EL (cell line): ENCODE measurements around the gene CHST9.
"Not testable (repeated sequence)": the region's sequence is repeated elsewhere in the genome, so short reads cannot be mapped to it uniquely, and the experiment has no call there.

Experiments
- DNase-seq: peaks from one replicate; pipeline ENCODE4 v3.0.0-alpha.2; 2016

CHST9 gene, protein sequence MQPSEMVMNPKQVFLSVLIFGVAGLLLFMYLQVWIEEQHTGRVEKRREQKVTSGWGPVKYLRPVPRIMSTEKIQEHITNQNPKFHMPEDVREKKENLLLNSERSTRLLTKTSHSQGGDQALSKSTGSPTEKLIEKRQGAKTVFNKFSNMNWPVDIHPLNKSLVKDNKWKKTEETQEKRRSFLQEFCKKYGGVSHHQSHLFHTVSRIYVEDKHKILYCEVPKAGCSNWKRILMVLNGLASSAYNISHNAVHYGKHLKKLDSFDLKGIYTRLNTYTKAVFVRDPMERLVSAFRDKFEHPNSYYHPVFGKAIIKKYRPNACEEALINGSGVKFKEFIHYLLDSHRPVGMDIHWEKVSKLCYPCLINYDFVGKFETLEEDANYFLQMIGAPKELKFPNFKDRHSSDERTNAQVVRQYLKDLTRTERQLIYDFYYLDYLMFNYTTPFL

DNA sequence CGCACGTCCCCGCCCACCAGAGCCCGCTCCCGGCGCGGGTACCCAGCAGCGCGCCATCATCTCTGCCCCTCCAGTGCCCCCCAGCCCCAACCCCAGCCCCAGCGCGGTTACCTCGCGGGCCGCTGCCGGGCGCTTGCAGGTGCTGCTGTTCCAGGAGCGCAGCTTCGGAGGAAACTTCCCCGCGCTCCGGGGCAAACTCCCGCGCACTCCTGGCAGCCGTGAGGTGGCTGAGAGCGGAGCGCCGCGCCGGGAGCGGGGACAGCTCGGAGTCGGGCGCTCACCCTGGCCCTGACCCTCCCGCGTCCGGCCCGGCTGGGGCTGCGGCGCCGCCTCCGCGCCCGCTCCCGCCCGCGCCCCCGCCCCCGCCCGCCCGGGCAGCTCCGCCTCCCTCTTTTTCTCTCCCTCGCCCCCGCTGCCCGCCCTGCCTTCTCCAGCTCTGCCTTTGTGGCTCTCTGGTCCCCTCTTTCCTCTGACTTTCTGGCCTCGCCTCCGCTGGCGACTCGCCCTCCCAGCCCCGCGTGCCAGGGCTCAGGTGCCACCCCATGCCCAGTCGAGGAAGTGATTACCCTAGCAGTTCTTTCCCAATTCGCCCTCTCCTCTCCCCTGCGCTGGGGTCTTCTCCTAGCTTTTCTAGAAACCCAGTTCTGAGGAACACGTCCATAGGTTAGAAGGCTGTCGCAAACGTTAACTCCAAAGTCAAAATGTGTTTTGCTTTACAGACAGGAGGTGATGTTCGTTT lies at the start of gene CHST9:
Gene CHST9 (minus strand): TSS at position 284 of the 739 bp plus-strand sequence. CDS start 42,499 bp downstream, outside the sequence.
- DNase-seq, result no peak

DNA sequence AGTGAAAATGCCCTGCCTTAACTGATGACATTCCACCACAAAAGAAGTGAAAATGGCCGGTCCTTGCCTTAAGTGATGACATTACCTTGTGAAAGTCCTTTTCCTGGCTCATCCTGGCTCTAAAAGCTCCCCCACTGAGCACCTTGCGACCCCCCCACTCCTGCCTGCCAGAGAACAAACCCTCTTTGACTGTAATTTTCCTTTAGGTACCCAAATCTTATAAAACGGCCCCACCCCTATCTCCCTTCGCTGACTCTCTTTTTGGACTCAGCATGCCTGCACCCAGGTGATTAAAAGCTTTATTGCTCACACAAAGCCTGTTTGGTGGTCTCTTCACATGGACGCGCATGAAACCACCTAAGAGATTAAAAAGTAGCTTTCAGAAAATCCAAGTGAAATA lies 47.2 kb upstream of the CHST9 start:
- not testable (repeated sequence) for DNase-seq

DNA sequence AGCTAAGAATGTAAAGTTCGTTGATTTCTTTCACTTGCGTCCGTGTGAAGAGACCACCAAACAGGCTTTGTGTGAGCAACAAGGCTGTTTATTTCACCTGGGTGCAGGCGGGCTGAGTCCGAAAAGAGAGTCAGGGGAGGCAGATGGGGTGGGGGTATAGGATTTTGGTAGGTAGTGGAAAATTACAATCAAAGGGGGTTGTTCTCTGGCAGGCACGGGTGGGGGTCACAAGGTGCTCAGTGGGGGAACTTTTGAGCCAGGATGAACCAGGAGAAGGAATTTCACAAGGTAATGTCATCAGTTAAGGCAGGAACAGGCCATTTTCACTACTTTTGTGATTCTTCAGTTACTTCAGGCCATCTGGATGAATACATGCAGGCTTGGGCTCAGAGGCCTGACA lies 46.6 kb upstream of the CHST9 start:
- DNase-seq, result not testable (repeated sequence)

DNA sequence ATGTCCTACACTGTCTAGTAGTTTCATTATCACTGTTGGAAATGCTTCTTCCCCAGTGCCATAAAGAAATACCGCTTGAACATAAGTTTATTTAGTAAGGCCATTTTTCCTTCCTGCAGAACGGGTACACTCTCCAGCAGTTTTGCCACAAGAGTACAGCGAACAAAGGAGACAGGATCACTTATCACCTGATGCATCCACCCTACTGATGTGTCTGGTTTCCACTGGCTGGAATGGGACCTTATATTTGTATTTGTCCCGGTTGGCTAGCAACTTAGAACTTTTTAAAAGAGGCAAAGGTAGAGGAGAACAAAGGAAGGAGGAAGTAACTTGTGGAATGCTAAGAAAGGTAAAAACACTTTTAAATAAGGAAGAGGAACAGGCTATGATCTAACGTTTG lies 46.1 kb upstream of the CHST9 start:
- not testable (repeated sequence) for DNase-seq

DNA sequence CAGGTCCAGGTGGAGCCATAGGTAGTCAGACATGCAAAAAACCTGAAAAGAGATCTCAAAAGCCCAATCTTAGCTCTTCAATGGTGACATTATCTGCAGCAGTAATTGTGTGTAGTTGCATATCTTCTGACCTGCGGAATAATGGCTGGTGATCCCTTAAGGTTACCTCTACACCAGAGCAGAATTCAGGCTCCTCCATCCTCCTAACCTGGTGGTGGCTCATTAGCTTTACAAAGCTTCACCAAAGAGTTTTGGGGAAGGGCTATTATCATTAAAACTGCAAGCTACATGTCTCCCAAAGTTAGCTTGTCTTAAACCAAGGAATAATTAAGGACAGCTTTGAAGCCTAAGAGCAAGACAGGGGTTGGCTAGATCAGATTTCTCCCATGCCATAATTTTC lies 42.6 kb upstream of the CHST9 start:
- DNase-seq, result no peak

DNA sequence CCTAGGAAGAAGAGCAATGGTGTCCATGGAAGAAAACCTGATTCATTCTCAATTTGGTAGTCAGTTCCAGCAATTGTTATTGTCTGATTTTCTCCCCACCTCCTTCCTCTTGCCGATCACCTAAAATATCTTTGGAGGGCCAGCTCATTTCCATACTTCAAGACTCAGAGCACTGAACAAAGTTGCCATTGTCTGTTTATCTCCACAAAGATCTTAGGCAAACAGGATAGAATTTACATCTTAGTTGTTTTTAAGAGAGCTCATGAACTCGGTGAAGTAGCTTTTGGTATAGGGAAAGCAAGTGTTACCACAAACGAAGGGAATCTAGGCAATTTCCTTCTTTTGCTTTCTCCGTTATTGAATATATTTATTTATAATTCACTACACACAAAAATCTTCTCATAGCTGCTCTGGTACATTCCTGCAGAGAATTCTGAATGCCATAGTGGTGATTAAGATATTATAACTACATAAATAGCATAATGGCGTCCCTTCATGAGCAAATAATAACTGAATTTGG lies 41.5 kb upstream of the CHST9 start:
- DNase-seq, result no peak

DNA sequence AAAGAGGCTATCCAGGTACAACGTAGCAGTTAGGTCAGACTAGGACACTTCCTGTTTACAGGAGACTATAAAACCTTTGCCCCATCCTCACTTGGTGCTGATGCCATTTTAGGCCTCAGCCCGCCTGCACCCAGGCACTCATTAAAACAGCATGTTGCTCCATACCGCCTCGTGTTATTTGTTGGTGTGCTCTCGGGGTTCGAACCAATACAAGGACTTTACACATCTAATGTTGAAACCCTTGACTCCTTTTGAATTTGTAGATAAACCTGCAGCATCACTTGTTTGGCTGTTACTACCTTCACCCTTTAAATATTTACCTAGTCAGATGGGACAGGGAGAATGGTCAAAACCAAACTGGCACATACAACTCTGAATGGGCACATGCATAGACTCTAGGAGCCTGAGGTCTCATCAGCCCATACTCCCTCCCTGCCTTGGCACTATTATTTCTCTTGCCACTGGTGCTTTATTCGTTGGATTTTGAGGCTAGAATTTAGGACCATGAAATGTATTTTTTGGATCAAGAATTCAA lies 40.9 kb upstream of the CHST9 start:
- no peak for DNase-seq

DNA sequence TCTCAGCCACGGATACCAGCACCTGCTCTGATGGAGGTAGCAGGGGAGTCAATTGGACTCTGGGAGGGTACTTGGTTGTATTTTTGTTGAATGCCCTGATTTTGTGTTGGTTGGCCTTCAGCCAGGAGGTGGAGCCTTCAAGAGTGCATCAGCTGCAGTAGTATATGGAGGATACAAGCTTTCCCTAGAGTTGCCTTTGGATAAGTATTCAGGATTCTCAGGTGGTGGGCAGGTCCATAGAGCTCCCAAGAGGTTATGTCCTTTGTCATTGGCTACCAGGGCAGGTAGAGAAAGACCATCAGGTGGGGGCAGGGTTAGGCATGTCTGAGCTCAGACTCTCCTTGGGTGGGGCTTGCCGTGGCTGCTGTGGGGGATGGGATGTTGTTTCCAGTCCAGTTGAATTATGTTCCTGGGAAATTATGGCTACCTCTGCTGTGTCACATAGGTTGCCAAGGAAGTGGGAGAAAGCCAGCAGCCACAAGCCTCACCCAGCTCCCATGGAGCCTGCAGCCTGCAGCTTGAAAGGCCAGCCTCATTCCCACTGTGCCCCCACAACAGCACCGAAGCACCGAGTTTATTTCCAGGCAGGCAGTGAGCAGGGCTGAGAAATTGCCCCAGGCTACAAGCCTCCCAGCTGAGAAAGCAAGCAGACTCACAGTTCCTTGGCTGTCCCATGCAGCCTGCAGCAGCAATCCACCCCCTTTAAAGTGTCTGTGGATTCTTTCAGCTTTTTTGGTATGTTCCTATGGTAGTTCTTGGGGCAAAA lies 38.6 kb upstream of the CHST9 start:
- DNase-seq, result no peak

DNA sequence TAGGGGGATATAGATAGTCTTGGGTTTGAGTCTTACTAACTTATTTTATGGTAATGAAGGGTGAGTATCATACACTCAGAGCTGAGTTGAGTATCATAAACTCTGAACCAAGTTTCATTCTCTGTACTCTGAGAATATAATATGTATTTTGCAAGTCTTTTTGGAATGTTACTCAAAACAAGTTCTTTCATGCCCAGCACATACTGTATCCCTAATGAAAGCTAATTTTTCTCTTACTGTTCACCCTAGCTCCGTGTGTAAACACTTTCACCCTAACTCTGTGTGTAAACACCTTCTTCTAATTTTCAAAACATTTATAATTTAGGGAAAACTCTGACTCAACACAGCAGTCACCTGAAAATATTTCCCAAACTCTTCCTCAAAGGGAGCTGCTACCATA lies 29.7 kb upstream of the CHST9 start:
- DNase-seq, result no peak

DNA sequence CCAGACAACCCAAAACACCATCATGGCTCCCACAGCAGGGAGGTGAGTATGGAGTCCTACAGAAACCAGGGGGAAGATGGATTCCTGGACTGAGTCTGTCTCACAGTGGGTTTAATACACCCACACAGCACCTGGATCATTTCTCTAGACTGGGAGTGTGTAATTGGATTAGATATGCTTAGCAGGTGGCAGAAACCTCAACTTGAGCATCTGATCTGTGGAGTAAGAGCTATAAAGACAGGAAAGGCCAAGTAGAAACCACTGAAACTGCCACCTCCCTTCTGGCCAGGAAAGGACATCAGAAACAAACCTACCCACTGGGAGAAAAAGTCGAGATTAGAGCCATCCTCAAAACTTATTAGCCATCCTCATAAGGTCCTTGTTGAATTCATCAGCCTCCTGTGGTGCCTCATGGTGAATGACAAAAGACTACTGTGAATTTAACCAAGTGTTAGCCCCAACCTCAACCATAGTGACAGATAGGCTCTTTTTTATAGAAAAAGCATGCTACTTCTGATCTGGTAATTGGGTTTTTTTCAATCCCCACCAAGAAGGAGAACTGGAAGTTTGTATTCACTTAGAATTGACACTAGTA lies 28.1 kb upstream of the CHST9 start:
- DNase-seq, result no peak

DNA sequence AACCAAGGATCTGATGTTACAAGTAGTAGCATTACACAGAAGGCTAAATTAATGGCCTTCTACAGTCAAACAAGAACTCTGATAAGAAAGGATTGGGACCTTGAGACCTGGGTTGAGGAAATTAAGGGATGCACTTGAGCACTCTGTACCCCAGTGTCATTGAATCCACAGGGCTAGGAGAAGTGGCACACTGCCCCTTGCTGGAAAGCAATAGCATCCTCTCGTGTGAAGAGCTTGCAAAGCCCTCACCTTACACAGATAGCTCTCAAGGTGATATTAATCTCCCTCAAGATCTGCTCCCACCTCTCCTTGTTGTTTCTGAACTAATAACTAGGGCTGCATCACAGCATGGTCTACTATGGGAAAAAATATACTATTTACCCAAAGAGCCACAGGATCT lies 26.5 kb upstream of the CHST9 start:
- DNase-seq, result no peak

DNA sequence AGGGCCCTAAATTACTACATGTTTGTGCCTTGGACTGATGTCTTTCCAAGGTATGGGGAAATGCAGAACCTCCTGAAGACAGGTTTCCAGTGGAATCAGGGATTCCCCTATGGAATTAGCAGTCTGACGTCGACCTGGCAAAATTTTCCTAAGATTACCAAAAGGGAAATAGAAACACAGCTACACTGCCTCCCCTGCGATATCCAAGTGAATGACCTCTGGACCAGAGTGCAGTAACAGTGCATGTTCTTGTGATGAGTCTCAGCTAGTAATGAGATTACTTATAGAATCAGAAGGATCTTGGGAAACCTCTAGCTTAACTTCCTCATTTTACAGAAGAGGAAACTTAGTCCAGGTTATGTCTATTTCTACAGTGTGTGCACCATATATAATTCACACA lies 21.3 kb upstream of the CHST9 start:
- DNase-seq, result no peak

DNA sequence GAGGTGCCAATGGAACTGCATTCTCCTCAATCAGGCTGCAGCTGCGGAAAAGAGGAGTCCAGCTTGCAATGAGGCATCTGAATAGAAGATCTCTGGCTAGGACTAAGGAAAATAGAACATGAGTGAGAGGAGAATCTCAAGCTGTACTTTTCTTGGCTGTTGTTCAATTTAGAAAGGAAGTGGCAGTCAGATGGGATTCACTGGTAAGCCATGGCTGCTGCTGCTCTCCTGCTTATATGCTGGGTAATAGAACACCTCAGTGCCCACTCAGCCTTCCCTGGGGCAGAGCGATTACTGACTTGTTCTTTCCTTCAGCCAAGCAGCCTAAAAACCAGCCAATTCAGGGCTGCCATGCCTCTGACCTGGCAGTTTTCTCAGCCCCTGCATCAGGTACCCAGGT lies 17.6 kb upstream of the CHST9 start:
- no peak for DNase-seq

DNA sequence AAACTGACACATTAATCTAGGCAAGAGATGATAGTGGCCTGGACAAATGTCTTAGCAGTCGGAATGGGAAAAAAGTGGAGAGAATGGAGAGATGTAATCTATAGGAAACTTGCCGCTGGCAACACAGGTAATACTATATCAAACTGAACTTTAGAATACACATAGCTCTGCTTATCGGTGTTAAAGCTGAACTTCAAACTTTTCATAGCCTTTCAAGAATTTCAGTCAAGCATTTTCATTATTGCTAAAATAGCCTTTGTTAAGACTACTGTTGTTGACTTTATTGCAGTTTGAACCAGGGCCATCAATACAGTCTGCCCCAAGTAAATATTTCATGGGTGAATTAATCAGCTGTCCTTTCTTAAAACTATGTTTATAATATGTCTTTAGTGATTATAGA lies 12.9 kb upstream of the CHST9 start:
- no peak for DNase-seq

DNA sequence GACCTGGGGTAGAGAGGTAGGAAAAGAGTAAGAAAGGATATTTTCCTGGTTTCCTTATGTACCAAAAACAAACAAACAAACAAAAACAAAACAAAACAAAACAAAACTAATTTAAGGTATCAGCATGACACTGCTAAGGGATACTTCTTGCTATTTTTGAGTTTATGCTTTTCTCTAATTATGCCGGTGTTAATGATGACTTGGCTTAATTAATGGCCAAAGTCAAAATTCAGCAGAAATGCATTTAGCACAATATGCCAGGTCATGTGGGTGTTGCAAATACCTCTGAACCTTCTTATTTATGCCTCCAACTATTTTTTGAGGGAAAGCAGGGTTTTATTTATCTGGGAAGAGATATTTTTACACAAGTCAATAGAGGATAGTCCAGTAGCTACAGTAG lies 3.2 kb upstream of the CHST9 start:
- no peak for DNase-seq

DNA sequence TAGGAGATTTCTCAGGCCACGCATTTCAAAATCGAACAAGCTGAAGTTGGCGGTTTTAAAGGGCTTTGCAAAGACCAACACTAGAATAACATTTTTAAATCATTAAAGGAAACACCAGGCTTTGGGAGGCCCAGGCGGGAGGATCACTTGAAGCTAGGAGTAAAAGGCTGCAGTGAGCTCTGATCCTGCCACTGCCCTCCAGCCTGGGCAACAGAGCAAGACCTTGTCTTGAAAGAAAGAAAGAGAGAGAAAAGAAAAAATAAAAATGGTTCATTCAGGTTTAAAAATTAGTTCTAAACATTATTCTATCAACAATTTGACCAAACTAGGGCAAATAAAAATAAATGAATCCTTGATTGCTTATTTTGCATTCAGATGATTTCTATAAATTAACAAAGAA lies 789 bp upstream of the CHST9 start:
- no peak for DNase-seq

DNA sequence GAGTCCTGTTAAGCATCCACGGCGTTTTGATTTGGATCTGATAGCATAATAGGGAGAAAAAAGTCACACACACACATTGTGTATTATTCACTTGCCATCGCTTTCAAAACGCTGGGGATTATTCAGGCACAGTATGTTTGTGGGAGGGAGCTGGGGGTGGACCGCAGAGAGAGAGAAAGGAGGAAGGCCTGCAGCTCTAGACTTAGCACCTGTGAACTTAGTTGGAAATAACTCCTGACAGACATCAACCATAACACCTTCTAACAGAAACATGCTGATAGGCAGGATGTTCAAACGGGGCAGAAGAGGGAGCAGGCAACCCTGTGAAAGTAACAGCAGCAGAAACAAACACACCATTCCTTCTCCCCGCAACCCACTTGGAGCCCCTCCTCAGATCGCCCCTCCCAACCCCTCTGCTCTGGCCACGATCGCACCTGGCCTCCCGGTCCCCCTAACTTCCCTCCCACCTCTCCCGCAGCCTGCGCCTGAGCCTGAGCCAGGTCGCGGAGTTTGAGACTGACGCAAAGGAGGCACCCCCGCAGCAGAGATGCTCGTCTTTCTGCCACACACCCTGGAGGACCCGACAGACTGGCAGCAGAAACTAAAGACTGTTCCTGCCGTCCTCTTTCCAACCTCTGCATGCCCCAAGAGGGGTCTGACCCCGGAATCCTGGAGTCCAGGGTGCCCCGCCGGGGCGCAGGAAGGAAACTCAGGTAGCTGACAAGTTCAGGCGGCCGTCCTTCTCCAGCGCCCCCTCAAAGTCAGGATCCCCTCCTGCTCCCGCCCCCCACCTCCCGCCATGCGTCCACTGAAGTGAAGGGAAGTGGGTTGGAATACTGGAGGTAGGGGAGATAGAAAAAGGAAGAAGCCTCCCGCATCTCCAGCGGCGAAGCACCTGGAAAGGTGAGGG lies 738 bp downstream of the CHST9 start:
- DNase-seq, result no peak

DNA sequence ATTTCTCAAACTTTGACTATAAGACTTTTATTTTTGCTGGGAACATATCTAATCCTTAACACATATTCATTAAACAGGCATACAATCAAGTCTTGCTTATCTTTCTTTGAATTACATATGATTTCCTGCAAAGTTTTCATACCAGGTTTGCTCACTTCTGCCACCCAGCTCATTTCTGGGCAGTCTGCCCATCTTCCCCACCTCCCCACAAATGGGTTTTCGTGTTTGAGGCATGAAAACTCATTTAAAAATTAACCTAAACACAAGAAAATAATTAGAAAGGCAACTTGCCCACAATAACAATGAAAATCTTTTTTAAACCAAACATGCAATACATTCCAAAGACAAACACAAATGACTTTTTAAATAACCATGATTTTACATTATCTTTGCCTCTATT lies 3.4 kb downstream of the CHST9 start:
- no peak for DNase-seq

DNA sequence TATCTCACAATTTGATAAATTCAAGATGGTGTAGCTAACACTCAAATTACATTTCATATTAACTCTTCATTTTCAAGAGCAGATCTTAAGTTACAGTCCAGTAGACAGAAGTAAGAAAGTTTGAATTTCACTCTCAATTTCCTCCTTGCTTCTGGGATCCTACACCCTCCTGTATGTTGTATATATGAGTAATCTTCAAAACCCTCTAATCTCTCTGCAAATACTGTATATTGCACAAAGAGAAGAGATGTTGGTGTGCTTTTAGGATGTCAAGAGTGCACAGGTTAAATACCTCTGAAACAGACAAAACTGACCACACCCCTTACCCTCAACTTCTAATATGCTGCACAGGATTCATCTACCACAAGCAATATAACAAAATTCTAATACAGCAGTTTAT lies 6.7 kb downstream of the CHST9 start:
- no peak for DNase-seq

DNA sequence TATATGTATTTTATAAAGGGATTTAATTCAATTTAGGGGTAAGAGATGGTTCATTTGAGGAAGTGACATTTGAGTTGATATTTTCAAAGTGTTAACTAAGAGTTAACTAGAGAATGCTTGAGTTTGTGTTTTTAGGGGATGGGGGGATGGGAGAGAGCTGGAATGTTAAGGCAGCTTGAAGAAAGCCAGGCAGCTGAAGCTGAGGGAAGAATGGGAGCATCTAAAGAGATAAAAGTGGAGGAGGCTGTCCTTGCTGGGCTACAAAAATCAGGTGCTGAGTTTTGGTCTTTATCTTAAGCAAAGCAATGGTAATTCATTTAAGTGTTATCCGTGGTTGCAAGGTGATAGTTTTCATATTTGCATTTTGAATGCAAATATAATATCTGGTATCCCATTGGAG lies 9.2 kb downstream of the CHST9 start:
- DNase-seq, result no peak

DNA sequence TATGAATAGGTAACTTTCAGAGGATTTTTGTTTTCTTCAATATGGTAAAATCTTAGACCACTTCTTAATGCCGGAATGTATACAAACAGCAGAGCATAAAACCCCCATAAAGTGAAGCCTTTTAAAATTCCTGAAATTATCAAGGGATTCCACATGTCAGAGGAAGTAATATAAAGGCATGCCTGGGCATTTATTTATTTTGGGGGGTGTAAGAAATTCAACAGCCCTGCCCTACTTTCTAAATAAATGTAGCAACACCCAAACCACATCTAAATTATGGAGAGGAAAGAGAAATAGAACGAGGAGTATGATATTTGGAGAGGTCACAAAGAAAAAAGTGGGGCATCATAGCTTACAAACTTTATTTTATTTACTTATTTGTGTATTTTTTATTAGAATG lies 9.9 kb downstream of the CHST9 start:
- DNase-seq, result no peak

DNA sequence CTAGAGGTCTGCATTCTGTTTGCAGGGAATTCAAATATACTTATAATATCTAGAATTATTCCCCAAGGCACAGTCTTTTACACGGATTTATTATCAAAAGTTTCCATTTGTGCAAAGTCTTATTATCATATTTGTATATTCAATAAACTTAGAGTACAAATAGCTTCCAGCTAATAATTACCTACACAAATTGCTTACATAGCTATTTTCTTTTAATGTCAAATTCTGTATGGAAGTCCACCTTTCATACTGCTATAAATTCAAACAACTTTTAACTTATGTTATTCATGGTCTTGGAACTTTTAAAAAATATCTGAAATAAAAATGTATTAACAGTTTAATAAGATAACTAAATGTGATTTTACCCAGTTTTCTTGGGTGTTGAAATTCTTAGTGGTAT lies 13.1 kb downstream of the CHST9 start:
- no peak for DNase-seq
